Measurements from ENCODE around the gene TMOD2.

TMOD2 gene

DNA sequence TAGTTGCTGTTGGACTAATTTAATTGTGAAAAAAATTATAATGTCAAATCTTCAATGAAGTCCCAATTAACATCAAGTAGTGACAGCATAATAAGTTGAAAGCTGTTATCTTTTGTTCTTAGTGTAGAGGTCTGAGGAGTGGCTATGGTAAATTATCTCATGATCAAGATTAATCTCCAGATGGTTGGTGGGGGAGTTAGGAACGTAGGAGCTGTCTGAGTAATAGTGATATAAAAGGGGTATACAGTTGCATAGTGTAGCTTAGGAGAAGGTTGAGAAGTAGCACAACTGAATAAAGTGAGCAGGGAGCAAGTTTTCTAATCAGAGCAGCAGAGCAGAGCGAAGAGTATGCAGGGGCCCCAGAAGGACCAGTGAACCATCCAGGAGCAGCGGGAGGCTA is 19.5 kb downstream of the TMOD2 start:
- Histone ChIP-seq H3K27ac (no peak overlapping the region), H3K4me3 (no peak overlapping the region)
- TF ChIP-seq, protein P1, sequence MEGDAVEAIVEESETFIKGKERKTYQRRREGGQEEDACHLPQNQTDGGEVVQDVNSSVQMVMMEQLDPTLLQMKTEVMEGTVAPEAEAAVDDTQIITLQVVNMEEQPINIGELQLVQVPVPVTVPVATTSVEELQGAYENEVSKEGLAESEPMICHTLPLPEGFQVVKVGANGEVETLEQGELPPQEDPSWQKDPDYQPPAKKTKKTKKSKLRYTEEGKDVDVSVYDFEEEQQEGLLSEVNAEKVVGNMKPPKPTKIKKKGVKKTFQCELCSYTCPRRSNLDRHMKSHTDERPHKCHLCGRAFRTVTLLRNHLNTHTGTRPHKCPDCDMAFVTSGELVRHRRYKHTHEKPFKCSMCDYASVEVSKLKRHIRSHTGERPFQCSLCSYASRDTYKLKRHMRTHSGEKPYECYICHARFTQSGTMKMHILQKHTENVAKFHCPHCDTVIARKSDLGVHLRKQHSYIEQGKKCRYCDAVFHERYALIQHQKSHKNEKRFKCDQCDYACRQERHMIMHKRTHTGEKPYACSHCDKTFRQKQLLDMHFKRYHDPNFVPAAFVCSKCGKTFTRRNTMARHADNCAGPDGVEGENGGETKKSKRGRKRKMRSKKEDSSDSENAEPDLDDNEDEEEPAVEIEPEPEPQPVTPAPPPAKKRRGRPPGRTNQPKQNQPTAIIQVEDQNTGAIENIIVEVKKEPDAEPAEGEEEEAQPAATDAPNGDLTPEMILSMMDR (IDR thresholded peaks at IDR 0.05): no peak
- DNase-seq (ENCODE audit: low spot score): no peak

DNA sequence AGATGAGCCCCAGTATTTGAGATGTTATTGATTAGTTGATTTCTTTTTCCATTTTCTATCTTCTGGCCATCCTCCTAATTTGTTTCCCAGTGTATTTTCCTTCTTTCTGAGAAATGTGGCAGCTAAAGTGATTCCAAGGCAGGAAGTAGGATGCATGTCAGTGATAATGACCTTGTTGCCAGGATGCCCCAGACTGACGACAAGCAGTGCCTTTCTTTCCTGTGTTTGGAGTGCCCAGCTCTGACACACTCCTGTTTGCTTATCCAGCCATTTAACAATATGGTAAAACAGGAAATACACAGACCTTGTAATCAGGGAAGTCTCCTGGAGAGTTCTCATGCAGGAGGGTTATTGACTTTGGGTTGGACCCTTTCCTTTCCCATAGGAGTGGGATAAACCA is 20.4 kb downstream of the TMOD2 start:
- TF ChIP-seq, protein P1 (IDR thresholded peaks at IDR 0.05): no peak
- no peak overlapping the region for H3K27ac ChIP-seq
- DNase-seq (ENCODE audit: low spot score): no peak
- no peak overlapping the region for H3K4me3 ChIP-seq

DNA sequence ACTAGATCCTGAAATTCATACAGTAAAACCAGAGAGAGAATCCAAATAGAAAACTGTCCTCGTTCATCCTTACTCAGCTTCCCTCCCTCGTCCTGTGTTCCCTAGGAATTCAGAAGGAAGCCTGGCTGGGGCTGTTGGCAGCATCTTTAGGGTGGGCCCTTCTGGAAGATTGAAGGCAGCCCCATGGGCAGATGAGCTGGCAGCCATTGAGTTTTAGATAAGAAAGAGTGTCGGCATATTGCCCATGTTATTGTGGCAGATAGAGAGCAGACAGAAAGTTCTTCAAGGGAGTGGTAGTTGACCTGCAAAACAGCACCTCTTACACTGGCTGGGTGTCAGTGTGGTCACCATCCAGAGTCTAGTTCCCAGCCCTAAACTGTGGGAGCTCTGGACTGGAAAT is 23.5 kb downstream of the TMOD2 start:
- TF ChIP-seq, protein P1 (IDR thresholded peaks at IDR 0.05): no peak
- no peak for DNase-seq (ENCODE audit: low spot score)

DNA sequence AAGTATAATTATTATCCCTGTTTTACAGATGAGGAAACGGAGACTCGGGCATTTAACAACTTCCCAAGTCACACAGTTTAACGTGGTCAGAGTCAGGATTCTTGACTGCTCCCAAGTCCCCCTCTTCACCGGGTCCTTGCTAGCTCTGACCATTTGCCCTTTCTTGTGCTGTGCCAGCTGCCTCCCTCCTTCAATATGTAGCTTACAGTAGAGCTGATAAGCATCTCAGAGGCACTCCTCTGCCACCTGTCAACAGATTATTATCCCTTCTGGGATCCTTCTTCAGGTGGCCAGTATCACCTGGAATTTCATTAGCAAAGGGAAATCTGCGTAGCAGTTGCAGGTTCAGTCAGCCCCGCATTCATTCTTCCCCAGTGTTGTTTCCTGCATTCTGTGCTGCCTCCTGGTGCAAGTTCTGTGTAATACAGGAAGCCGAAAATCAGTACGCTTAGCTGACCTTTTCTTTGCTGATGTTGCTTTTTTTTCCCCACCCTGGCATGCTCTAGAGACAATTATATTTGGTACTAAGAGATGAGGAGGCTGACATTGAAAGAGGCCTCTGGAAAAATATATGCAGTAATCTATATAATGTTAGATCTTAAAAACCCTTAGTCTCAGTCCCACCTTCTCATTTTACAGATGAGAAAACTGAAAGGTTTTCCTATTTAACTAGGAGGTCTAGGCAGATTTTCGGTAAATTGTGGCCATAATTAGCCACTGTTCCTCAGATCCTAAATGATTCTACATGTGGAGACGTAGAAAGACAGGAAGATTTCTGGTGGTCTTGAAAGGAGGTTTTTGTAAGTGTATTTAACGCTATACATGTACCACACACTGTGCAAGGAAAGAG is 24.8 kb downstream of the TMOD2 start:
- TF ChIP-seq, protein P1 (IDR thresholded peaks at IDR 0.05): peak; percentile 51
- no peak for DNase-seq (ENCODE audit: low spot score)
- no peak overlapping the region for H3K27ac ChIP-seq
- H3K4me3 ChIP-seq: no peak overlapping the region

More for the DNA sequence above, 23.5 kb downstream of the TMOD2 start:
- Histone ChIP-seq H3K4me3 (no peak overlapping the region), H3K27ac (no peak overlapping the region)

DNA sequence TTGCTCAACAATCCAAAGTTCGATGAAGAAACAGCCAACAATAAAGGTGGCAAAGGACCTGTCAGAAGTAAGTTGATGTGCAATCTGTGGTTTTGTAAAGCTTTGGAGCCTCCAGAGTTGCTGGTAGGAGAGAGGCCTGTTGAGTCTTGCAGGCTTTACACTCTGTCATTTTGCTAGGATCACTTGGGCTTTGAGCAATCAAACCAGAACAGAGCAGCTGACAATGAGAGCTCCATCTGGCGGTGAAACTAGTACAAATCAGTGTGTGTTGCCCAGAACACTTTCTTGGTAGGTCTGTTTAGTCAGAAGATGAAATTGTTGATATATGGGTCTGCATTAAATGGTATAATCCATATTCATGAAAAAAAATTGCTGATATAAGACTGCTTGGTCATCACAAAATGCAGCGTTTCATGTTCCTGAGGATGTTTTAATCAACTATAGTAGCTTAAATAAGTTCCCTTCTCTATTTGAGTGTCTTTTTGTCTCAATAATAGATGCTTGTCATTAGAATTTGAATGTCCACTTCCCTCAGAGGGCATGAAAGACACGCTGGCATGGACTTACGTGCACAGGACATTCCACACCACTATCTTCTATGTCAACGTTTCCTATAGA is 25.7 kb downstream of the TMOD2 start:
- no peak overlapping the region for H3K4me3 ChIP-seq
- DNase-seq (ENCODE audit: low spot score): no peak
- no peak overlapping the region for H3K27ac ChIP-seq
- TF ChIP-seq, protein P1 (IDR thresholded peaks at IDR 0.05): peak; percentile 38

DNA sequence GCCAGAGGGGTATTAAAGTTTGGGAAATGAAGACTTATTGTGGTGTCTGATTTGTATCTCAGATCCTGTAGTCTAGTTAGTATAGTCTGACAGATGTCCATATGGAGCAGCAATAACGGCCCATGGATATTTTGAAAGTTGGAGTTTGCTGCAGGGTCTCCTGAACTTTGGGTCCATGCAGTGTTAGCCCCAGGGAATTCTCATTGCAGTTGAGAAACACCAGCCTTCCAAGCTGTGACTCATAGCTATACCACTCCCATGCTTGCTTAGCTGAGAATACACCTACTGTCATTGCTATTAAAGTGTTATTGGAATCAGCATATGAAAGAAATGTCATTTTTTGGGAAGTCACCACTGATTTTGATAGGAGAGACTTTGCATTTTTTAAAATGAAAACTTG is 29.2 kb downstream of the TMOD2 start:
- no peak for DNase-seq (ENCODE audit: low spot score)
- H3K4me3 ChIP-seq: no peak overlapping the region
- no peak overlapping the region for H3K27ac ChIP-seq
- TF ChIP-seq, protein P1 (IDR thresholded peaks at IDR 0.05): no peak

DNA sequence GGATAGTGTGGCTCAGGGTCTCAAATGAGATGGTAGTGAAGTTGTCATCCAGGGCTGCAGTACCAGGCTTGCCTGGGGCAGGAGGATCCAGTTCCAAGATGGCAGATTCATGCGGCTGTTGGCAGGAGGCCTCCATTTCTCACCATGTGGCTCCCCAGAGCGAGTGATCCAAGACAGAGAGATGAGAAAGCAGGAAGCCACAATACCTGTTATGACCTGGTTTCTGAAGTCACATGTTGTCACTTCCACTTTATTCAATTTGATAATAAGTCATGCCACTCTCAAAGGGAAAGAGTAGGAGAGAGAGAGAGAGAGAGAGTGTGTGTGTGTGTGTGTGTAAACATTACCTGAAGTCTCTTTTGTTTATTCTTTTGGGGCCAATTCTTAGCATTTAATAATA is 30.1 kb downstream of the TMOD2 start:
- no peak overlapping the region for H3K4me3 ChIP-seq
- TF ChIP-seq, protein P1 (IDR thresholded peaks at IDR 0.05): no peak
- DNase-seq (ENCODE audit: low spot score): no peak
- H3K27ac ChIP-seq: no peak overlapping the region

Measured in coronary artery (tissue), 2 donors.